ENCODE measurements around the gene SHCBP1L. TPM values are rescaled to one million over a fixed set of nuclear protein-coding genes. Genes with fewer than 3 reads are reported as not detected.

Gene SHCBP1L
- total RNA-seq, 4 donors from 2014 or later: 0.11 TPM; not detected in 3

- H3K36me3 ChIP-seq: no peaks in the 10 kb centered on the region
- DNase-seq (ENCODE audit: extremely low spot score): no peak
- TF ChIP-seq EP300 (IDR thresholded peaks at IDR 0.05): no peak
- TF ChIP-seq POLR2AphosphoS5 (IDR thresholded peaks at IDR 0.05): no peak
- no peak for TF ChIP-seq CTCF (IDR thresholded peaks at IDR 0.05)
- TF ChIP-seq POLR2A (IDR thresholded peaks at IDR 0.05; ENCODE audit: low read depth): no peak
- H3K4me3 ChIP-seq: no peak overlapping the region
- intact Hi-C loops (cut with DNase I): no loop called here
- no peaks in the 10 kb centered on the region for H3K27me3 ChIP-seq
- H3K27ac ChIP-seq (replicated peaks in 1 of 4): no peak overlapping the region
- H3K4me1 ChIP-seq: no peaks in the 10 kb centered on the region
- H3K9me3 ChIP-seq: peaks cover 0 to 7% (median 2%) of the 10 kb centered on the region in 4 donors
Measured at GRCh38 chr1:182935716-182936115, 17.2 kb downstream of the SHCBP1L start.

- no peak overlapping the region for H3K4me3 ChIP-seq
- no peaks in the 10 kb centered on the region for H3K4me1 ChIP-seq
- no peak for TF ChIP-seq CTCF (IDR thresholded peaks at IDR 0.05)
- TF ChIP-seq POLR2AphosphoS5 (IDR thresholded peaks at IDR 0.05): no peak
- no peak for TF ChIP-seq EP300 (IDR thresholded peaks at IDR 0.05)
- TF ChIP-seq POLR2A (IDR thresholded peaks at IDR 0.05; ENCODE audit: low read depth): no peak
- no peak overlapping the region for H3K27ac ChIP-seq (replicated peaks in 1 of 4)
- intact Hi-C loops (cut with DNase I): no loop called here
- H3K9me3 ChIP-seq: peaks cover 0 to 7% (median 2%) of the 10 kb centered on the region in 4 donors
- no peaks in the 10 kb centered on the region for H3K36me3 ChIP-seq
- no peak for DNase-seq (ENCODE audit: extremely low spot score)
- no peaks in the 10 kb centered on the region for H3K27me3 ChIP-seq
- WGBS: 88% methylated on average over 1 of the region's 1 CpG
Measured at GRCh38 chr1:182930985-182931384, 22.0 kb downstream of the SHCBP1L start.

GRCh38 chr1:182927693-182928433, 25.1 kb downstream of the SHCBP1L start:
- TF ChIP-seq CTCF (IDR thresholded peaks at IDR 0.05) (no peak), POLR2AphosphoS5 (IDR thresholded peaks at IDR 0.05) (no peak), EP300 (IDR thresholded peaks at IDR 0.05) (no peak), POLR2A (IDR thresholded peaks at IDR 0.05; ENCODE audit: low read depth) (no peak)
- intact Hi-C loops (cut with DNase I): no loop called here
- Histone ChIP-seq H3K4me1 (no peaks in the 10 kb centered on the region), H3K4me3 (no peak overlapping the region), H3K27me3 (no peaks in the 10 kb centered on the region), H3K36me3 (no peaks in the 10 kb centered on the region), H3K9me3 (no peaks in the 10 kb centered on the region), H3K27ac (replicated peaks in 1 of 4) (no peak overlapping the region)
- WGBS: 90% methylated on average over 1 of the region's 1 CpG
- no peak for DNase-seq (ENCODE audit: extremely low spot score)

GRCh38 chr1:182925661-182926060, 27.3 kb downstream of the SHCBP1L start:
- Histone ChIP-seq H3K9me3 (no peaks in the 10 kb centered on the region), H3K36me3 (no peaks in the 10 kb centered on the region), H3K4me3 (no peak overlapping the region), H3K27ac (replicated peaks in 1 of 4) (no peak overlapping the region), H3K4me1 (no peaks in the 10 kb centered on the region), H3K27me3 (no peaks in the 10 kb centered on the region)
- no peak for DNase-seq (ENCODE audit: extremely low spot score)
- 85% methylated on average over 1 of the region's 1 CpG for WGBS
- TF ChIP-seq POLR2AphosphoS5 (IDR thresholded peaks at IDR 0.05) (no peak), POLR2A (IDR thresholded peaks at IDR 0.05; ENCODE audit: low read depth) (no peak)
- intact Hi-C loops (cut with DNase I): no loop called here

- Histone ChIP-seq H3K27ac (replicated peaks in 1 of 4) (no peak overlapping the region), H3K4me1 (no peaks in the 10 kb centered on the region), H3K9me3 (peaks cover 0 to 22% (median 11%) of the 10 kb centered on the region in 4 donors), H3K27me3 (no peaks in the 10 kb centered on the region), H3K36me3 (no peaks in the 10 kb centered on the region), H3K4me3 (no peak overlapping the region)
- no peak for DNase-seq (ENCODE audit: extremely low spot score)
- 66% methylated on average over 3 of the region's 3 CpGs for WGBS
- TF ChIP-seq POLR2A (IDR thresholded peaks at IDR 0.05; ENCODE audit: low read depth) (no peak), CTCF (IDR thresholded peaks at IDR 0.05) (no peak), EP300 (IDR thresholded peaks at IDR 0.05) (no peak), POLR2AphosphoS5 (IDR thresholded peaks at IDR 0.05) (no peak)
- intact Hi-C loops (cut with DNase I): no loop called here
Measured at GRCh38 chr1:182917378-182917777, 35.6 kb downstream of the SHCBP1L start.
